GM23338 (cell line): ENCODE results near the gene MPV17L.

Source experiments
- CREB1 ChIP-seq: fragments of 250-450 bp; sonication (Bioruptor Pico); IDR thresholded peaks from 2 replicates; pipeline ENCODE4 v1.5.0; 2020; ENCODE audit warnings: low read depth, mild to moderate bottlenecking, moderate library complexity
- CTCF ChIP-seq, 2 experiments: fragments of 200-600 bp in 1 of 2; sonication (generic) in 1 of 2; conservative IDR thresholded peaks; 2 replicates each; pipeline versions ENCODE4 v1.5.1 to v1.6.1; 2016 to 2017; ENCODE audit warnings: antibody characterized with exemption in 2 of 2, low read depth in 2 of 2, mild to moderate bottlenecking in 2 of 2, moderate library complexity in 1 of 2
- EZH2 ChIP-seq: fragments of 200-600 bp; sonication (generic); IDR thresholded peaks from one replicate; pipeline ENCODE4 v1.8.0; 2017; ENCODE audit warnings: antibody characterized with exemption, mild to moderate bottlenecking, low read depth; ENCODE audit not compliant: unreplicated experiment
- EZH2phosphoT487 ChIP-seq: fragments of 200-600 bp; sonication (generic); IDR thresholded peaks from one replicate; pipeline ENCODE4 v1.8.1; 2018; ENCODE audit warnings: antibody characterized with exemption; ENCODE audit not compliant: unreplicated experiment
- JUNB ChIP-seq: IDR thresholded peaks from one replicate; pipeline ENCODE4 v1.6.1; 2016; ENCODE audit warnings: antibody characterized with exemption; ENCODE audit not compliant: unreplicated experiment
- NANOG ChIP-seq: IDR thresholded peaks from 2 replicates; pipeline ENCODE4 v1.6.1; 2016; ENCODE audit warnings: antibody characterized with exemption, borderline replicate concordance
- POLR2AphosphoS5 ChIP-seq: IDR thresholded peaks from 2 replicates; pipeline ENCODE4 v1.6.1; 2016; ENCODE audit warnings: antibody characterized with exemption, low read depth
- REST ChIP-seq: IDR thresholded peaks from one replicate; pipeline ENCODE4 v1.6.1; 2018; ENCODE audit warnings: antibody characterized with exemption; ENCODE audit not compliant: unreplicated experiment

- TF ChIP-seq CTCF (conservative IDR thresholded peaks at IDR 0.05; ENCODE audit: low read depth in 2 of 2): no peak
- TF ChIP-seq REST: no peak
- TF ChIP-seq NANOG: no peak
- no peak for TF ChIP-seq POLR2AphosphoS5
- no peak for TF ChIP-seq EZH2phosphoT487
- TF ChIP-seq CREB1 (CRISPR knock-in tag): no peak
- no peak for TF ChIP-seq JUNB
- no peak for TF ChIP-seq EZH2
Observed at GRCh38 chr16:15404792-15405191, 9.2 kb downstream of the MPV17L start.
